HepG2 (cell line): Measurements from ENCODE around the gene TJP3. TPM values are rescaled to one million over a fixed set of nuclear protein-coding genes. Genes with fewer than 3 reads are reported as not detected.

Experiments
- CSRNP1 ChIP-seq: sonication (generic); formaldehyde crosslinking; IDR thresholded peaks from 2 replicates; pipeline ENCODE4 v1.8.1; 2023; ENCODE audit warnings: mild to moderate bottlenecking, missing genetic modification reagents
- ESRRA ChIP-seq: sonication (generic); formaldehyde crosslinking; IDR thresholded peaks from 2 replicates; pipeline ENCODE4 v1.5.1; 2020; ENCODE audit warnings: mild to moderate bottlenecking, low read depth, missing genetic modification reagents
- FOXM1 ChIP-seq: sonication (generic); formaldehyde crosslinking; IDR thresholded peaks from 2 replicates; pipeline ENCODE4 v1.5.0; 2020; ENCODE audit warnings: missing genetic modification reagents
- HNRNPL ChIP-seq: fragments of 200-400 bp; formaldehyde crosslinking; IDR thresholded peaks from 2 replicates; pipeline ENCODE4 v1.6.1; 2017; ENCODE audit warnings: mild to moderate bottlenecking, low read depth, low read length
- MYNN ChIP-seq: sonication (generic); formaldehyde crosslinking; IDR thresholded peaks from 2 replicates; pipeline ENCODE4 v1.4.0; 2020; ENCODE audit warnings: mild to moderate bottlenecking, low read depth, missing genetic modification reagents
- NFE2 ChIP-seq: sonication (generic); formaldehyde crosslinking; IDR thresholded peaks from 2 replicates; pipeline ENCODE4 v1.4.0; 2020; ENCODE audit warnings: missing genetic modification reagents
- RFXANK ChIP-seq: IDR thresholded peaks from 2 replicates; pipeline ENCODE4 v1.6.1; 2016
- ZNF10 ChIP-seq: sonication (generic); formaldehyde crosslinking; IDR thresholded peaks from 2 replicates; pipeline ENCODE4 v1.4.0; 2020; ENCODE audit warnings: mild to moderate bottlenecking, low read depth, missing genetic modification reagents, borderline replicate concordance
- ZNF331 ChIP-seq: sonication (generic); formaldehyde crosslinking; IDR thresholded peaks from 2 replicates; pipeline ENCODE4 v1.4.0; 2020; ENCODE audit warnings: missing genetic modification reagents
- ZNF441 ChIP-seq: sonication (generic); formaldehyde crosslinking; IDR thresholded peaks from 2 replicates; pipeline ENCODE4 v1.7.0; 2021; ENCODE audit warnings: missing genetic modification reagents, borderline replicate concordance
- ZNF512 ChIP-seq: sonication (generic); formaldehyde crosslinking; IDR thresholded peaks from 2 replicates; pipeline ENCODE4 v1.4.0; 2020; ENCODE audit warnings: mild to moderate bottlenecking, missing genetic modification reagents
- ZNF644 ChIP-seq: IDR thresholded peaks from 2 replicates; pipeline ENCODE4 v1.6.1; 2016; ENCODE audit warnings: low read depth
- ZSCAN22 ChIP-seq: sonication (generic); formaldehyde crosslinking; IDR thresholded peaks from 2 replicates; pipeline ENCODE4 v1.4.0; 2020; ENCODE audit warnings: mild to moderate bottlenecking, missing genetic modification reagents
- polyA plus RNA-seq, 8 experiments: library from polyadenylated mRNA; depleted of rRNA in 3 of 8; stranded (reverse) in 7 of 8; unstranded in 1 of 8; fragments of >200 nt; fragmentation: Illumina TruSeq in 4 of 8; extraction: Trizol in 4 of 8; gene quantifications; 2 replicates each; pipeline versions ENCODE4 v1.2.1 to v1.2.3, GENCODE V29; 2011 to 2016; ENCODE audit warnings: low read depth in 4 of 8, missing spikeins in 1 of 8, mixed read lengths in 1 of 8; ENCODE audit not compliant: insufficient read depth in 1 of 8
- total RNA-seq, 5 experiments: library from RNA; depleted of rRNA; stranded (reverse); fragments of >200 nt; fragmentation: Illumina TruSeq; extraction: Trizol; gene quantifications; 2 replicates each; pipeline ENCODE4 v1.2.3, GENCODE V29; 2016; ENCODE audit warnings: low read depth in 1 of 5
- TF ChIP-seq, protein P1 (sequence below), 2 experiments: sonication (generic) in 1 of 2; formaldehyde crosslinking in 1 of 2; IDR thresholded peaks; 2 replicates each; pipeline versions ENCODE4 v1.6.1 to v1.9.0; 2014 to 2022; ENCODE audit warnings: antibody characterized with exemption in 1 of 2, borderline replicate concordance in 1 of 2, inconsistent platforms in 1 of 2, low read depth in 1 of 2, missing genetic modification reagents in 1 of 2
- TF ChIP-seq, protein P2 (sequence below): sonication (generic); formaldehyde crosslinking; IDR thresholded peaks from 2 replicates; pipeline ENCODE4 v1.4.0; 2020; ENCODE audit warnings: mild to moderate bottlenecking, missing genetic modification reagents
- TF ChIP-seq, protein P3 (sequence below): sonication (generic); formaldehyde crosslinking; IDR thresholded peaks from 2 replicates; pipeline ENCODE4 v1.4.0; 2020; ENCODE audit warnings: missing genetic modification reagents

TJP3 gene
- total and polyA plus RNA-seq, 2 of the 13 experiments (the other 11 are each of a cell fraction or from before 2014, with no cell fraction given), result 2.3 to 21.5 TPM

DNA sequence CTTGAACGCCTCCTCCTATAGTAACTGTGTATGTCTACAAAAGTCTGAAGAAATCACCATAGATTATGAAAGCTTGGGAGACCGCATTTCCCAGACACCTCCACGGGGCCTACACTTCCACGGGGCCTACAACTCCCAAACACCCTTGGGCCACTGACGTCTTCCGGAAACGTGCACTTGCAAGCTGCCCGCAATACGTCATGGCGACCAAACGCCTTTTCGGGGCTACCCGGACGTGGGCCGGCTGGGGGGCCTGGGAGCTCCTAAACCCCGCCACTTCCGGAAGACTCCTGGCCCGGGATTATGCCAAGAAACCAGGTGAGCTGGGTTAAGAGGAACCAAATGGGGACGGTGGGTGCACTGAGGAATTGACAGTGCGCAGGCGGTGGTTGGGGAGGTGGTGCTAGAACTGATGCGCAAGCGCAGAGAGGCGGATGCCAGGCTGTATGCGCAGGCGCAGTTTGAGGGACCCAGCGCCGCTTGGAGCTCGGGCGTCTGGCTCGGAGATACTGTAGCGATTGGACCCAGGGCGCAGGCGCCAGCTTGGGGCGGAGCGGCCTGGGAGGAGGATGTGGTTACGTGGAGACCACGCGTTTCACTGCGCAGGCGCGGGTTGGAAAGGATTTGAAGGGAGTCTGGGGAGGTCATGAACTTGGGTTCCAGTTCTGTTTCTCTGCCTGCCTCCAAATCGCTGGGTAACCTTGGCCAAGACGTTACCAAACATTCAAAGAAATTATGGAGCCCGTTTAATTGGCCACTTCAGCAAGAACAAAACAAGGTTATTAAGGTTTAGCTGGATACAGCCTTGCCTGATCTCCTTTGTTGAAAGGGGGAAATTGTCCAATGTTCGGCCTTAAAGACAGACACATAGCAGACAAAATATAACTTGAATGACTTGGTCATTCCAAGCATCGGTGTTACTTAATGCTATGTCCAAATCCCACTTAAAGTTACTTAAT lies 54.6 kb downstream of the TJP3 start, which contains the start of gene MRPL54 (continued):
- TF ChIP-seq, protein P1, sequence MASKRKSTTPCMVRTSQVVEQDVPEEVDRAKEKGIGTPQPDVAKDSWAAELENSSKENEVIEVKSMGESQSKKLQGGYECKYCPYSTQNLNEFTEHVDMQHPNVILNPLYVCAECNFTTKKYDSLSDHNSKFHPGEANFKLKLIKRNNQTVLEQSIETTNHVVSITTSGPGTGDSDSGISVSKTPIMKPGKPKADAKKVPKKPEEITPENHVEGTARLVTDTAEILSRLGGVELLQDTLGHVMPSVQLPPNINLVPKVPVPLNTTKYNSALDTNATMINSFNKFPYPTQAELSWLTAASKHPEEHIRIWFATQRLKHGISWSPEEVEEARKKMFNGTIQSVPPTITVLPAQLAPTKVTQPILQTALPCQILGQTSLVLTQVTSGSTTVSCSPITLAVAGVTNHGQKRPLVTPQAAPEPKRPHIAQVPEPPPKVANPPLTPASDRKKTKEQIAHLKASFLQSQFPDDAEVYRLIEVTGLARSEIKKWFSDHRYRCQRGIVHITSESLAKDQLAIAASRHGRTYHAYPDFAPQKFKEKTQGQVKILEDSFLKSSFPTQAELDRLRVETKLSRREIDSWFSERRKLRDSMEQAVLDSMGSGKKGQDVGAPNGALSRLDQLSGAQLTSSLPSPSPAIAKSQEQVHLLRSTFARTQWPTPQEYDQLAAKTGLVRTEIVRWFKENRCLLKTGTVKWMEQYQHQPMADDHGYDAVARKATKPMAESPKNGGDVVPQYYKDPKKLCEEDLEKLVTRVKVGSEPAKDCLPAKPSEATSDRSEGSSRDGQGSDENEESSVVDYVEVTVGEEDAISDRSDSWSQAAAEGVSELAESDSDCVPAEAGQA (IDR thresholded peaks at IDR 0.05; ENCODE audit: low read depth), result peak; percentile 96
- TF ChIP-seq, protein P1 (CRISPR knock-in tag; IDR thresholded peaks at IDR 0.05; ENCODE audit: borderline replicate concordance), result no peak
- TF ChIP-seq ZNF644 (CRISPR knock-in tag), result no peak
- TF ChIP-seq MYNN (CRISPR knock-in tag), result no peak
- TF ChIP-seq, protein P2, sequence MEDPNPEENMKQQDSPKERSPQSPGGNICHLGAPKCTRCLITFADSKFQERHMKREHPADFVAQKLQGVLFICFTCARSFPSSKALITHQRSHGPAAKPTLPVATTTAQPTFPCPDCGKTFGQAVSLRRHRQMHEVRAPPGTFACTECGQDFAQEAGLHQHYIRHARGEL (CRISPR knock-in tag), result no peak
- no peak for TF ChIP-seq ESRRA (CRISPR knock-in tag)
- TF ChIP-seq HNRNPL, result peak; percentile 60; the same call in 1 of the 2 replicates
- no peak for TF ChIP-seq CSRNP1 (CRISPR knock-in tag)
- TF ChIP-seq ZNF512, result no peak
- TF ChIP-seq, protein P3, sequence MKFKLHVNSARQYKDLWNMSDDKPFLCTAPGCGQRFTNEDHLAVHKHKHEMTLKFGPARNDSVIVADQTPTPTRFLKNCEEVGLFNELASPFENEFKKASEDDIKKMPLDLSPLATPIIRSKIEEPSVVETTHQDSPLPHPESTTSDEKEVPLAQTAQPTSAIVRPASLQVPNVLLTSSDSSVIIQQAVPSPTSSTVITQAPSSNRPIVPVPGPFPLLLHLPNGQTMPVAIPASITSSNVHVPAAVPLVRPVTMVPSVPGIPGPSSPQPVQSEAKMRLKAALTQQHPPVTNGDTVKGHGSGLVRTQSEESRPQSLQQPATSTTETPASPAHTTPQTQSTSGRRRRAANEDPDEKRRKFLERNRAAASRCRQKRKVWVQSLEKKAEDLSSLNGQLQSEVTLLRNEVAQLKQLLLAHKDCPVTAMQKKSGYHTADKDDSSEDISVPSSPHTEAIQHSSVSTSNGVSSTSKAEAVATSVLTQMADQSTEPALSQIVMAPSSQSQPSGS, result peak; percentile 89
- no peak for TF ChIP-seq ZSCAN22
- 0 out of 2 replicates have a peak, but pooled peaks have one; percentile 8 for TF ChIP-seq ZNF331 (CRISPR knock-in tag)
- TF ChIP-seq FOXM1 (CRISPR knock-in tag), result no peak
- no peak for TF ChIP-seq ZNF10 (CRISPR knock-in tag)
- no peak for TF ChIP-seq NFE2
- TF ChIP-seq RFXANK, result no peak
- peak; percentile 53; the same call in 1 of the 2 replicates for TF ChIP-seq ZNF441 (CRISPR knock-in tag)
